Panc1 (cell line): Measurements from ENCODE around the gene UBE2G2. TPM values are rescaled to one million over a fixed set of nuclear protein-coding genes. Genes with fewer than 3 reads are reported as not detected.

ENCODE experiments used
- ATAC-seq: fragments of 200-7000 bp; cut with Tn5 transposase; 2 replicates; pipeline ENCODE4 v1.9.1; 2020; ENCODE audit warnings: mild to moderate bottlenecking, moderate library complexity
- BruUV-seq: library from RNA; stranded (reverse); fragments of 400-500 nt; replicated peaks from 2 replicates; lab custom pipeline; 2021; lab: Mats Ljungman, UMichigan
- CTCF ChIA-PET: fragments of 300-600 bp; sonication (Branson Sonifier 250); formaldehyde crosslinking; loops from one replicate; lab custom pipeline; 2022; ENCODE audit warnings: antibody characterized with exemption; lab: Charles Lee
- POLR2A ChIA-PET: fragments of 300-600 bp; sonication (Branson Sonifier 250); formaldehyde crosslinking; loops from one replicate; lab custom pipeline; 2022; ENCODE audit warnings: antibody characterized with exemption; lab: Charles Lee
- DNase-seq: peaks from one replicate; pipeline ENCODE4 v3.0.0-alpha.2; 2010; ENCODE audit warnings: low read depth, low spot score
- H3K27ac ChIP-seq: 2 replicates; pipeline ENCODE4 v1.5.1; 2011; ENCODE audit warnings: mild to moderate bottlenecking, low read length, inconsistent platforms
- H3K27me3 ChIP-seq: fragments of 200-500 bp; sonication (Bioruptor generic); 2 replicates; pipeline ENCODE4 v1.6.0; 2014; ENCODE audit warnings: low read length, inconsistent platforms; ENCODE audit not compliant: control insufficient read depth, insufficient read depth
- H3K36me3 ChIP-seq: fragments of 200-500 bp; sonication (Bioruptor generic); 2 replicates; pipeline ENCODE4 v1.5.1; 2014; ENCODE audit warnings: inconsistent platforms, mild to moderate bottlenecking, low read length, moderate library complexity; ENCODE audit not compliant: control insufficient read depth, insufficient read depth
- H3K4me1 ChIP-seq: 2 replicates; pipeline ENCODE4 v1.5.1; 2011; ENCODE audit warnings: inconsistent platforms, mild to moderate bottlenecking, low read length, moderate library complexity; ENCODE audit not compliant: control insufficient read depth, insufficient read depth
- H3K4me3 ChIP-seq, 2 experiments: 2 replicates each; pipeline ENCODE4 v1.5.1; 2011 to 2012; ENCODE audit warnings: low read depth in 2 of 2, low read length in 2 of 2, mild to moderate bottlenecking in 2 of 2, inconsistent platforms in 1 of 2, moderate library complexity in 1 of 2
- H3K9me3 ChIP-seq: fragments of 200-500 bp; sonication (Bioruptor generic); 2 replicates; pipeline ENCODE4 v1.5.1; 2014; ENCODE audit warnings: low read depth, mild to moderate bottlenecking, inconsistent platforms, low read length, moderate library complexity; ENCODE audit not compliant: control insufficient read depth, insufficient read depth
- POLR2AphosphoS5 ChIP-seq: IDR thresholded peaks from 2 replicates; pipeline ENCODE4 v1.6.1; 2012; ENCODE audit warnings: mild to moderate bottlenecking, low read depth, low read length, moderate library complexity
- SIN3A ChIP-seq: IDR thresholded peaks from 2 replicates; pipeline ENCODE4 v1.6.1; 2012; ENCODE audit warnings: low read depth, mild to moderate bottlenecking, low read length, moderate library complexity, borderline replicate concordance; ENCODE audit not compliant: insufficient read depth
- TCF7L2 ChIP-seq: IDR thresholded peaks from 2 replicates; pipeline ENCODE4 v1.6.1; 2011; ENCODE audit warnings: mild to moderate bottlenecking, low read depth, low read length, inconsistent platforms
- in situ Hi-C: cut with HindIII; loops from 2 replicates; pipeline ENCODE4 v1.10.0; 2016; ENCODE audit warnings: low sequenced_read_pairs, low pct_unique_long_range_greater_than_20kb
- intact Hi-C: fragments of 100-400 bp; cut with micrococcal nuclease; formaldehyde crosslinking; loops from one replicate; pipeline ENCODE4 v1.10.0; 2022; ENCODE audit not compliant: unreplicated experiment
- total RNA-seq: library from RNA; stranded (reverse); gene quantifications from one replicate; pipeline ENCODE4 v1.2.1, GENCODE V29; 2021; ENCODE audit not compliant: unreplicated experiment
- TF ChIP-seq, protein P1 (sequence below): fragments of 450-650 bp; IDR thresholded peaks from 2 replicates; pipeline ENCODE4 v1.5.1; 2017; ENCODE audit warnings: mild to moderate bottlenecking
- TF ChIP-seq, protein P2 (sequence below), 2 experiments: IDR thresholded peaks; 2 replicates each; pipeline ENCODE4 v1.6.1; 2011 to 2012; ENCODE audit warnings: low read depth in 2 of 2, control low read depth in 1 of 2, low read length in 1 of 2, mild to moderate bottlenecking in 1 of 2, moderate library complexity in 1 of 2; ENCODE audit not compliant: insufficient read depth in 1 of 2

UBE2G2 gene
- total RNA-seq, 1 experiment from 2014 or later: 77.4 TPM

DNA sequence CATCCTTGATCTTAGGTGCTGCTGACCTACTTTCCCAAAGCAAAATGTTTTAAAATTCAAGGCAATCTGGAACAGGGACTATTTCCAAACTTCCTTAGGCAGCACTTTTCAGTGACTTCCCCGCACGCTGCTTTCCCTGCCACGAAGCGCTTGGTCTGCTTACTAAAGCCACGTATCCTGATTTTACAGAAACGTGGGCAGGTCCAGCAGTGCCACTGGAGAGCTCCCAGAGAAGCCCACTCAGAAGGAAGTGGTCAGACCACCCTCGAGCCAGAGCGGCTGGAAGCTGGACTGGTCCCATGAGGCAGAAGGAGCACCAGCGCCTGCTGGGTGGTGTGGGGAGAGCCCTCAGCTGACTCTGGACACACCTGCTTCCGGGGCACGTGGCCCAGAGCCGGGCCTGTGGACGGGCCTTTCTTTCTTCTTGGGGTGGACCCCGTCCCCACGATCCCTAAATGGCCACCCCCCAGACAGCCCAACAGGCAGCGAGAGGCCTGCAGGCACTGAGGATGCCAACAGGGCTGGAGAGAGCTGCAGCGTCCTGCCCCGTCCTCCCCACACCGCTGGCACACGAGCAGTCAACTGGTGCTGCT lies 48.7 kb upstream of the UBE2G2 start:
- TF ChIP-seq TCF7L2: no peak
- no peak for TF ChIP-seq POLR2AphosphoS5
- TF ChIP-seq, protein P1, sequence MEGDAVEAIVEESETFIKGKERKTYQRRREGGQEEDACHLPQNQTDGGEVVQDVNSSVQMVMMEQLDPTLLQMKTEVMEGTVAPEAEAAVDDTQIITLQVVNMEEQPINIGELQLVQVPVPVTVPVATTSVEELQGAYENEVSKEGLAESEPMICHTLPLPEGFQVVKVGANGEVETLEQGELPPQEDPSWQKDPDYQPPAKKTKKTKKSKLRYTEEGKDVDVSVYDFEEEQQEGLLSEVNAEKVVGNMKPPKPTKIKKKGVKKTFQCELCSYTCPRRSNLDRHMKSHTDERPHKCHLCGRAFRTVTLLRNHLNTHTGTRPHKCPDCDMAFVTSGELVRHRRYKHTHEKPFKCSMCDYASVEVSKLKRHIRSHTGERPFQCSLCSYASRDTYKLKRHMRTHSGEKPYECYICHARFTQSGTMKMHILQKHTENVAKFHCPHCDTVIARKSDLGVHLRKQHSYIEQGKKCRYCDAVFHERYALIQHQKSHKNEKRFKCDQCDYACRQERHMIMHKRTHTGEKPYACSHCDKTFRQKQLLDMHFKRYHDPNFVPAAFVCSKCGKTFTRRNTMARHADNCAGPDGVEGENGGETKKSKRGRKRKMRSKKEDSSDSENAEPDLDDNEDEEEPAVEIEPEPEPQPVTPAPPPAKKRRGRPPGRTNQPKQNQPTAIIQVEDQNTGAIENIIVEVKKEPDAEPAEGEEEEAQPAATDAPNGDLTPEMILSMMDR: no peak
- TF ChIP-seq, protein P2, sequence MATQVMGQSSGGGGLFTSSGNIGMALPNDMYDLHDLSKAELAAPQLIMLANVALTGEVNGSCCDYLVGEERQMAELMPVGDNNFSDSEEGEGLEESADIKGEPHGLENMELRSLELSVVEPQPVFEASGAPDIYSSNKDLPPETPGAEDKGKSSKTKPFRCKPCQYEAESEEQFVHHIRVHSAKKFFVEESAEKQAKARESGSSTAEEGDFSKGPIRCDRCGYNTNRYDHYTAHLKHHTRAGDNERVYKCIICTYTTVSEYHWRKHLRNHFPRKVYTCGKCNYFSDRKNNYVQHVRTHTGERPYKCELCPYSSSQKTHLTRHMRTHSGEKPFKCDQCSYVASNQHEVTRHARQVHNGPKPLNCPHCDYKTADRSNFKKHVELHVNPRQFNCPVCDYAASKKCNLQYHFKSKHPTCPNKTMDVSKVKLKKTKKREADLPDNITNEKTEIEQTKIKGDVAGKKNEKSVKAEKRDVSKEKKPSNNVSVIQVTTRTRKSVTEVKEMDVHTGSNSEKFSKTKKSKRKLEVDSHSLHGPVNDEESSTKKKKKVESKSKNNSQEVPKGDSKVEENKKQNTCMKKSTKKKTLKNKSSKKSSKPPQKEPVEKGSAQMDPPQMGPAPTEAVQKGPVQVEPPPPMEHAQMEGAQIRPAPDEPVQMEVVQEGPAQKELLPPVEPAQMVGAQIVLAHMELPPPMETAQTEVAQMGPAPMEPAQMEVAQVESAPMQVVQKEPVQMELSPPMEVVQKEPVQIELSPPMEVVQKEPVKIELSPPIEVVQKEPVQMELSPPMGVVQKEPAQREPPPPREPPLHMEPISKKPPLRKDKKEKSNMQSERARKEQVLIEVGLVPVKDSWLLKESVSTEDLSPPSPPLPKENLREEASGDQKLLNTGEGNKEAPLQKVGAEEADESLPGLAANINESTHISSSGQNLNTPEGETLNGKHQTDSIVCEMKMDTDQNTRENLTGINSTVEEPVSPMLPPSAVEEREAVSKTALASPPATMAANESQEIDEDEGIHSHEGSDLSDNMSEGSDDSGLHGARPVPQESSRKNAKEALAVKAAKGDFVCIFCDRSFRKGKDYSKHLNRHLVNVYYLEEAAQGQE (IDR thresholded peaks at IDR 0.05; ENCODE audit: insufficient read depth in 1 of 2, low read depth in 2 of 2, low read length in 1 of 2): no peak
- no peak for TF ChIP-seq SIN3A
- ChIA-PET POLR2A (no interaction called here), CTCF (no interaction called here)
- intact Hi-C loops: no loop called here
- Histone ChIP-seq H3K4me3 (no peak overlapping the region), H3K27ac (no peak overlapping the region), H3K9me3 (no peaks in the 10 kb centered on the region), H3K27me3 (no peaks in the 10 kb centered on the region), H3K36me3 (peaks cover 5% of the 10 kb centered on the region), H3K4me1 (peaks cover 18% of the 10 kb centered on the region)
- in situ Hi-C loops: no loop called here
- DNase-seq (no peak), ATAC-seq (no peak)
- BruUV-seq: no TSS peak

DNA sequence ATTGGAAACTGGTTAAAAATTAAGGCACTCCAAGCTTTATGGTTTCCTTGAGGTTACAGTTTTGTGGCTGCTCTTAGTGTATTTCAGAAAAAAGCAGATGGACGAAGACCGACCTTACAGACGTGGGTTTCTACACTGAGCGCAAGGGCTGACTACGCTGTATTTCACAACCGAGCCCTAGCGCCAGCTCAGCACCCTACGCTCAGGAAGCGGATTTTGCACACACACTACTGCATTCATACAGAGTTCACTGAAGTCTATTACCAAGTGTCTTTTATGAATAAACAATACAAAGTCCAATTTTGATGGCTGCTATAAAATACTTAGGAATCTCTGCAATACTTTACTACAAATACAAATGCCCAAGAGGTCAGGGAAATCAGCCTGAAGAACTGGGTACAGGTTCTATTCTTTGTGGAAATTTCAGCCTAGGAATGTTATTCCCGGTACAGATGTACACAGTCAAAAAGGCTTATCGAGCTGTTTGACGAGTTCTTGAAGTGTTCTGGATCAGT lies 48.1 kb upstream of the UBE2G2 start:
- Histone ChIP-seq H3K36me3 (peaks cover 5% of the 10 kb centered on the region), H3K9me3 (no peaks in the 10 kb centered on the region), H3K27me3 (no peaks in the 10 kb centered on the region), H3K4me1 (peaks cover 18% of the 10 kb centered on the region), H3K27ac (no peak overlapping the region), H3K4me3 (no peak overlapping the region)
- no peak for ATAC-seq
- CTCF ChIA-PET: no interaction called here
- in situ Hi-C loops: no loop called here
- TSS peak; percentile 79 for BruUV-seq
- no peak for DNase-seq
- intact Hi-C loops: no loop called here
- TF ChIP-seq, protein P1: no peak
- TF ChIP-seq, protein P2 (IDR thresholded peaks at IDR 0.05; ENCODE audit: insufficient read depth in 1 of 2, low read depth in 2 of 2, low read length in 1 of 2): no peak
- TF ChIP-seq SIN3A (no peak), POLR2AphosphoS5 (no peak), TCF7L2 (no peak)
- POLR2A ChIA-PET: no interaction called here
